ENCODE results near the gene LRTM2.

LRTM2 gene

GRCh38 chr12:1820191-1820895, at the start of gene LRTM2:
Gene LRTM2, plus strand, starts transcription at chr12:1820565. Its CDS starts 7,584 bp downstream, at chr12:1828149.
- DNase-seq (ENCODE audit: low spot score) = no peak

GRCh38 chr12:1773937-1774655, 46.3 kb upstream of the LRTM2 start:
- no peak for DNase-seq (ENCODE audit: low spot score)

- peak; percentile 77 for DNase-seq (ENCODE audit: low spot score)
These were observed 44.0 kb upstream of the LRTM2 start for GRCh38 chr12:1776170-1776921.

- DNase-seq (ENCODE audit: low spot score) = peak; percentile 63
These were observed 42.6 kb upstream of the LRTM2 start for GRCh38 chr12:1777798-1778197.

- DNase-seq (ENCODE audit: low spot score) = no peak
These were observed 41.5 kb upstream of the LRTM2 start for GRCh38 chr12:1778911-1779310.

GRCh38 chr12:1779783-1780182, 40.6 kb upstream of the LRTM2 start:
- DNase-seq (ENCODE audit: low spot score) = no peak

GRCh38 chr12:1781772-1782171, 38.6 kb upstream of the LRTM2 start:
- no peak for DNase-seq (ENCODE audit: low spot score)

GRCh38 chr12:1782215-1782614, 38.1 kb upstream of the LRTM2 start:
- no peak for DNase-seq (ENCODE audit: low spot score)

- no peak for DNase-seq (ENCODE audit: low spot score)
These were observed 32.7 kb upstream of the LRTM2 start for GRCh38 chr12:1787714-1788113.

GRCh38 chr12:1790444-1790843, 29.9 kb upstream of the LRTM2 start:
- DNase-seq (ENCODE audit: low spot score) = no peak

- DNase-seq (ENCODE audit: low spot score) = peak; percentile 69
These were observed 29.1 kb upstream of the LRTM2 start for GRCh38 chr12:1791104-1791841.

- DNase-seq (ENCODE audit: low spot score) = no peak
These were observed 28.0 kb upstream of the LRTM2 start for GRCh38 chr12:1792406-1792805.

- DNase-seq (ENCODE audit: low spot score) = no peak
These were observed 26.7 kb upstream of the LRTM2 start for GRCh38 chr12:1793426-1794210.

- no peak for DNase-seq (ENCODE audit: low spot score)
These were observed 25.8 kb upstream of the LRTM2 start for GRCh38 chr12:1794440-1795090.

GRCh38 chr12:1795221-1795784, 25.1 kb upstream of the LRTM2 start:
- no peak for DNase-seq (ENCODE audit: low spot score)

- peak; percentile 91 for DNase-seq (ENCODE audit: low spot score)
These were observed 24.4 kb upstream of the LRTM2 start for GRCh38 chr12:1795785-1796514.

- no peak for DNase-seq (ENCODE audit: low spot score)
These were observed 23.8 kb upstream of the LRTM2 start for GRCh38 chr12:1796515-1797010.

- DNase-seq (ENCODE audit: low spot score) = no peak
These were observed 23.1 kb upstream of the LRTM2 start for GRCh38 chr12:1797011-1797901.

Measured in kidney tubule cell (primary cell).